Esophagus mucosa (tissue), 1 donor: ENCODE results near the gene ZNF287. TPM values are rescaled to one million over a fixed set of nuclear protein-coding genes. Genes with fewer than 3 reads are reported as not detected.
"Not testable (repeated sequence)": the region's sequence is repeated elsewhere in the genome, so short reads cannot be mapped to it uniquely, and the experiment has no call there.

ENCODE experiments used
- ATAC-seq: fragments of 200-7000 bp; cut with Tn5 transposase; one replicate; pipeline ENCODE4 v1.9.1; 2020
- total RNA-seq: library from RNA; stranded (reverse); gene quantifications from one replicate; pipeline ENCODE4 v1.2.4, GENCODE V29; 2023
- donor health status: DM: yes; HTN: yes; CAD: no.

ZNF287 gene
- 1.9 TPM for total RNA-seq

- peak; percentile 99 for ATAC-seq
Observed at GRCh38 chr17:16568541-16569357, at the start of gene ZNF287. TSS of gene ZNF287 (minus strand) at chr17:16569204. CDS start at chr17:16567731, 1,473 bp downstream.

DNA sequence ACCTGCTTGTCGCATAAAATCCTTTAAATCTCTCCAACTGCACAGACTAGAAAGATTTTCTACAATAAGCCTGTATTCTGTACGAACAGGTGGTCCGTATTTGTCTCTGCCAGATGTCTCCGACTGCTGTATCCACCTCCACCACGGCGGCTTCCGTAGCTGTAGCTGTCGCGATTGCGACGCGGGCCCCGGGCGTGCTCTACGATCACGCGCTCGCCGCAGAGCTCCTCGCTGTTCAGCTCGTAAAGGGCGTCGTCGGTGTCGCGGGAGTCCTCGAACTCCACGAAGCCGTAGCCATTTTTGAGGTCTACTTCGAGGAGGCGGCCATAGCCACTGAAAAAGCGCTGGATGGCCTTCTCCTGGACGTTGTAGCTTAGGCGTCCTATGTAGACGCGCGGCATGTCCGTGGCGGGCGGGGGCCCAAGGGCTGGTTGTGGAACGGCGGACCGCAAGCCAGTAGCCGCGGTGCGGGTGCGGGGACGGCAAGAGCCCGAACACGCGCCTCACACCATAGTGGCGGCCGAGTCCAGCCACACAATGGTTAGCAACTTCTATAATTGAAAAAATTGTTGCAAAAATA lies 48.6 kb upstream of the ZNF287 start:
- no peak for ATAC-seq

DNA sequence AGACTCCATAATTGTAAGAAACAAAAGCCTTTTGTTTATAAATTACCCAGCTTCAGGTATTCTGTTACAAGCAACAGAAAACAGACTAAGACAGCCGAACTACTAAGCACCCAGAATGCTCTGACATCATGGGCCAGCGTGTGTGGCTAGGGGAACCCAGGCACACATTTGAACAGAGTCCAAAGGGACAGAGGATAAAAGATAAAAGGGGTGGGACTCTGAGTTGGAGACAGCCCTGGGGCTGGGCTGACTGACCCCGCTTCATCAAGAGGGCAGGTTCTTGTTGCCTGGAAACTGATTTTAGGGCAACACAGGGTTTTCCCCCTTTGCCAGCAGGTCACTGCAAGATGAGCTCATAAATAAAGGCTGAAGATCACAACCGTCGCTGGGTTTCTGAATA lies 30.5 kb upstream of the ZNF287 start:
- ATAC-seq = no peak

DNA sequence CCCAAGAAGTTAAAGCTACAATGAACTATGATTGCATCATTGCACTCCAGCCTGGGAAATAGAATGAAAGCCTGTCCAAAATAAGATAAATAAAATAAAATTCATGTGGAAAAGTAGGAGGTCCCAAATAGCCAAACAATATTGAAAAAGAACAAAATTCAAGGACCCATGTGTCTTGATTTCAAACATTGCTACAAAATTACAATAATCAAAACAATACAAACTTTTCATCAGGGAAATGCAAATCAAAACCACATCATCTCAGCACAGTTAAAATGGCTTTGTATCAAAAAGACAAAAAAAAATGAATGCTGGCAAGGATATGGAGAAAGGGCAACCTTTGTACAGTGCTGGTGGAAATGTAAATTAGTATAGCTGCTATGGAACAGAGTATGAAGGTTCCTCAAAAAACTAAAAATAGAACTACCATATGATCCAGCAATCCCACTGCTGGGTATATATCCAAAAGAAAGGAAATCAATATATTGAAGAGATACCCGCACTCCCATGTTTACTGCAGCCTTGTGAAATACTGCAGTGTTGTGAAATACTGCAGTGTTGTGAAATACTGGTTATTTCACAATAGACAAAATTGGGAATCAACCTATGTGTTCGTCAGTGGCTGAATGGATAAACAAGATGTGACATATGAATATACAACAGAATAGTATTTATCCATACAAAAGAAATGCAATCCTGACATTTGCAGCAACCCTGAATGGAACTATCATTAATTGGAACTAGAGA lies 24.5 kb upstream of the ZNF287 start:
- ATAC-seq = no peak

DNA sequence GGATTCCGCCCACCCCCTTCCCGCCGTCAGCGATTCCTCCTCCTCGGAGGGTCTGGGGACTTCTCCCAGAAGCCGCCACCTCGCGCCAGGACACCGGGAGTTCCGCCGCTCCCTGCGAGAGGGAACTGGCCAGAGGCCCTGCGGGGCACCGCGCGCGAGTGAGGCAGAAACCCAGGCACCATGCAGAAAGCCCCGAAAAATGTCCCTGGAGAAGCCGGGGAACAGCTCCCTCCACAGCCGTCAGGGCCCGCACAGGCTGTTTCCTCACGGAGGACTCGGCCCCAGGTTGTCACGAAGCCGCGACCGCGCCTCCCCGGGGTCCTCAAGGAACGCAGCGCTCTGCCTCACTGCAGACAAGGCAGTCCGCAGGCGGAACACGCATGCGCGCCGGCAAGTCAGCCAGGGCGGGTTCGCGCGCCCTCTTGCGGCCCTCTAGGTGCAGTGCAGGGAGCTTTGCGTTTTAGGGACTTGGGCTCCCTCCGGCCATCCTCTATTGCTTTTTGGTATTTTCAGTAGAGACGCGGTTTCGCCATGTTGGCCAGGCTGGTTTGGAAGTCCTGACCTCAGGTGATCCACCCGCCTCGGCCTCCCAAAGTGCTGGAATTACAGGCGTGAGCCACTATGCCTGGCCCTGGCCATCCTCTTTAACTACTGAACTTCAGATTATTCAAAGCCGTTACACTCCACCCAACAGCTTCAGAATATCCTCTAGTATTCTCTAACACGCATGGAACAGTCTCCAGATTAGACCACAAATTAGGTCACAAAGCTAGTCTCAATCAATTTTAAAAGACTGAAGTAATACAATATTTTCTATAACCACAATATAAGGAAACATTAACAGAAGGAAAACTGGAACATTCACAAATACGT lies 20.3 kb upstream of the ZNF287 start:
- peak; percentile 97 for ATAC-seq

- no peak for ATAC-seq
Observed at GRCh38 chr17:16585796-16586195, 16.8 kb upstream of the ZNF287 start.

DNA sequence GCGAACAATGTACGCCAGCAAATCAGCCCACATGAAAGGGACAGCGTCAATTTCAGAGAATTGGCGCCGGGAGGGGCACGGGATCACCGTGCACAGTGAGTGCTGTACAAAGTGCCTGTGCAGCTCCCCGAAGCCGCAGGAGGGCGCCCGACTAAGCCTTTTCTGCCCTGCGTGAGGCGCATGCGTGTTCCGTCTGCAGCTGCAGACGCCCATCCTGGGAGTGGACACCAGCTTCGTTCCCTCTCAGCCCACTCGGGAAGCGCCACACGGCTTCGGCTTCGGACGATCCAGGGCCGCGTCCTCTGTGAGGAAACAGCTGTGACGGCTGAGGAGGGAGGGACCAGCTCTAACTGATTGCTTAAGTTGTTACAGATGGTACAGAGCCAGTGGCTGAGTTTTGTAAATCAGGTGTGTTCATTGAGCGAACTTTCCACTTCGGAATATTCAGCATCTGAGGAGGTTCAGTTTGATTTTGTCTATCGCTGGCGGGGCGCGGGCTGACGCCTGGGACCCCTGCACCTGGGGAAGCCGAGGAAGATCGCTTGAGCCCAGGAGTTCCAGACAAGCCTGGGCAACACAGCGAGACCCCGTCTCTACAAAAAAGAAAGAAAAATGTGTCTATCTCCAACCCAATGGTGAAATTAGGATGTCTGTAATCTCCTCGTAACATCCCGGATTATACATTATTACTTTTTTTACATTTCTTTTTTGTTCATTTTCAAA lies 15.4 kb upstream of the ZNF287 start:
- ATAC-seq = peak; percentile 97

GRCh38 chr17:16583781-16584180 lies 14.8 kb upstream of the ZNF287 start:
- no peak for ATAC-seq

DNA sequence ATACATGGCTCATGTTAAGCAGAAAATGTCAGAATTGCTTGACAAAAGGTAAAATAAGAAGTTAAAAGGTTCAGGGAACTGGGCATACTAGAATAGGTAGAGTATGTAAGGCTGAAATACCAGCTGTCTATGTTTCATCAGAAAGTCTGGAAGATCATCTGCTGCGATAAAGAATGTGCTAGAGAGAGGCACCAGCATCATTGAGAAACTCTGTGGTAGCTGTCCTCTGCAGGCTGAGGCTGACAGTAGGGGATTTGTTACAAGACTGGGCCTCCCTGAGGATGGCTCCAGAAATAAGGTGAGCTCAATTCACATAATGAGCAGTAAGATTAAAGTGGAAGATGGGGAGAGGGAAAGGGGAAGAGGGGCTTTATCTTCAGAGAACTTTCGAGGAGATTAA lies 4.5 kb upstream of the ZNF287 start:
- no peak for ATAC-seq

DNA sequence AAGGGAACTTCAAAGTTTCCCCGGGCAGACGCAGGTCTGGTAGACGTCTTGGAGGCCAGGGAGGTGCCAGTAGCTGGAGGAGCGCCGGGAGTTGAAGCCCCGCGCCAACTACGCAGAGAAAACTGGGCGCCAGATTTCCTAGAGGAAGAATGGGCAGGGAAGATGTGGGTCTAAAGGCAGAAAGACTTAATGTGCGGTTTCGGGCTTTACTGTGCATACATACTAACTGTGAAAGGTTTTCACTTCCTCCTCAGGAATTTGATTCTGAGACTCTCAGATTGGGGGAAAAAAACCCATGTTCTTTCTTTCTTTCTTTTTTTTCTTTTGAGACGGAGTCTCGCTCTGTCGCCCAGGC lies 331 bp upstream of the ZNF287 start:
- ATAC-seq = no peak

GRCh38 chr17:16552637-16553045 lies 16.4 kb downstream of the ZNF287 start:
- no peak for ATAC-seq

- no peak for ATAC-seq
Observed at GRCh38 chr17:16551878-16552636, 16.9 kb downstream of the ZNF287 start.

GRCh38 chr17:16537130-16537458 lies 31.9 kb downstream of the ZNF287 start:
- no peak for ATAC-seq

- ATAC-seq = no peak
Observed at GRCh38 chr17:16534236-16534635, 34.8 kb downstream of the ZNF287 start.

GRCh38 chr17:16529906-16530305 lies 39.1 kb downstream of the ZNF287 start:
- no peak for ATAC-seq

GRCh38 chr17:16527298-16527697 lies 41.7 kb downstream of the ZNF287 start:
- no peak for ATAC-seq

DNA sequence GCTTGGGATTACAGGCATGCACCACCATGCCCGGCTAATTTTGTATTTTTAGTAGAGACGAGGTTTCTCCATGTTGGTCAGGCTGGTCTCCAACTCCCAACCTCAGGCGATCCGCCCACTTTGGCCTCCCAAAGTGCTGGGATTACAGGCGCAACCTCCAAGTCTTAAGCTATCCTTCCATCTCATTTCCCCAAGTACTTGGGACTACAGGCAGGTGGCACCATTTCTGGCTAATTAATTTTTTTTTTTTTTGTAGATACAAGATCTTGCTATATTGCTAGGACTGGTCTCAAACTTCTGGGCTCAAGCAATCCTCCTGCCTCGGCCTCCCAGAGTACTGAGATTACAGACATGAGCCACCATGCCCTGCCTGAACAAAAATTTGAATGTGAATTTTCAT lies 43.4 kb downstream of the ZNF287 start:
- not testable (repeated sequence) for ATAC-seq

DNA sequence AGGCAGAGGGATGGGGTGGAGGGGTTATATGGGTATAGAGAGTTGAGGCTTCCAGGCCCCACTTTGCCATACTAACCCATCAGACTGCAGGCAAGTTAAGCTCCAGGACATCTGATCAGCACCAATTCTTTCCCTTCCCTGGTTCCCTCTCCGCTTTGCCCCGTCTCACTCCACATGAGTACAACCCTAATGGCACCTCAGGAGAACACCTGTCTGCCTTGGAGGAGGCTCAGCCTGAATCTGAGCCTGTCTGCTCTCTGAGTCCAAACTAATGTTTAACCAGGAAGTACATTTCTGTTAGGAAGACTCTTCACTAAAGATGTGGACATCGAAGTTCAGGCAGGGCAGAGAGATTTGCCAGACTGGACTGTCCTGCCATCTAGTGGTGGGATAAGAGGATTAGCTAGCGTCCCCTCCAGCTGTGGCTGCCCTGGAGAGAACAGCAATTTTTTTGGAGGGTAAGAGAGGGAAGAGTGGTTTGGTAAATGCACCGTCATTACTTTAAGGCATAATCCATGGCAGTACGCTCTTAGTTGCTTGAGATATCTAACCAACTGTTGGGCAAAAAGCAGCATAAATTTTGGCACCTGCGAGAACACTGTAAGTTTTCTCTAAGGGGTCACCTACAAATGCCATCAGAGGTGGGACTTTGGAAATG lies 47.8 kb downstream of the ZNF287 start:
- ATAC-seq = peak; percentile 88

- no peak for ATAC-seq
Observed at GRCh38 chr17:16519021-16519420, 50.0 kb downstream of the ZNF287 start.

DNA sequence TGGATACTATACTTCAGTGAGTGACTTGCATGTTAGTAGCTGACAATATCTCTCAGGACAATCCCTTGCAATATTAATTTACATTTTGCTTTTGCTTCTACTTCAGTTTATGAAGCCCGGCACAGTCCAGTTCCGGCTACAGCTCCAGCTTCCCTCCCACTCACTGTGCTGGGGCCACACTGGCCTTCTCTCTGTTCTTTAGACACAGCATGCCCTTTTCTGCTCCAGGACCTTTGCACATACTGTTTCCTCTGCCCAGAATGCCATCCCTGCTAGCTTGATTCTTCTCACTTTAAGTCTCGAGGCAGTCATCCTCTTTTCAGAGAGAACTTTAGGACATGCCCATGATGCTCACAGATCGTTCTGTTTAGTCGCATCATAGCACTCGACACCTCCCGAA lies 51.5 kb downstream of the ZNF287 start:
- ATAC-seq = no peak

DNA sequence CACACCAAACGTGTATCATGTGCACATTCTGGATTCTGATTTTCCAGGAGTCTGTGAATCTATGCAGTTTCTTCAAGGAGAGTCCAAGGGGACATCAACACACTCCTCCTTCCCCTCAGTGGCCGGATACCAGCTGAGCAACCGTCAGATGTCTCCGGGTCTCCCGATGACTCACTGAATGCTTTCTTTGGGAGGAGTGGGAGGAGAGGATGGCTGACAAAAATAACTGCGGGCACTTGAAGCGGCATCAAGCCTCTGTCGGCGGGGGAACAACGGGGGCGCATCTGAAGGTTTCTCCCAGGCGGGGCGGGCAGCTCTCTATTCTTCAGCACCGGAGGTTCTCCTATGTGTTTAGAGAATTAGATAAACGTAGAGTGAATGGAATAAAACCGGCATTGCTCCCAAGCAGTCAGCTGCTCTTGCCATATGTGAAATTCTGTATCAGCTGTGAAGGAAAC lies 52.4 kb downstream of the ZNF287 start:
- ATAC-seq = peak; percentile 12
